C4-2B (cell line): Measurements from ENCODE around the gene PGP.

ENCODE experiments used
- CTCF ChIP-seq: fragments of 450-650 bp; conservative IDR thresholded peaks from 2 replicates; pipeline ENCODE4 v1.5.1; 2017; ENCODE audit warnings: mild to moderate bottlenecking
- ZFX ChIP-seq: fragments of 450-650 bp; IDR thresholded peaks from 2 replicates; pipeline ENCODE4 v1.6.1; 2017

GRCh38 chr16:2238838-2239675 lies 24.4 kb upstream of the PGP start:
- TF ChIP-seq CTCF (no peak), ZFX (no peak)
